Epithelial cell of proximal tubule (primary cell): ENCODE results near the gene SPRR2B. TPM values are rescaled to one million over a fixed set of nuclear protein-coding genes. Genes with fewer than 3 reads are reported as not detected.
"Not testable (repeated sequence)": the region's sequence is repeated elsewhere in the genome, so short reads cannot be mapped to it uniquely, and the experiment has no call there.

Experiments used
- DNase-seq: peaks from one replicate; pipeline ENCODE4 v3.0.0-alpha.2; 2011; ENCODE audit warnings: low read depth
- H3K4me3 ChIP-seq: 2 replicates; pipeline ENCODE4 v1.5.1; 2011; ENCODE audit warnings: low read depth, mild to moderate bottlenecking, low read length
- total RNA-seq: library from RNA; depleted of rRNA; stranded (reverse); fragments of >200 nt; gene quantifications from 2 replicates; pipeline ENCODE4 v1.2.3, GENCODE V29; 2015
- TF ChIP-seq, protein P1 (sequence below): conservative IDR thresholded peaks from 2 replicates; pipeline ENCODE4 v1.5.1; 2012; ENCODE audit warnings: low read depth, mild to moderate bottlenecking, low read length

SPRR2B gene
- total RNA-seq, 1 donor from 2014 or later: not detected

DNA sequence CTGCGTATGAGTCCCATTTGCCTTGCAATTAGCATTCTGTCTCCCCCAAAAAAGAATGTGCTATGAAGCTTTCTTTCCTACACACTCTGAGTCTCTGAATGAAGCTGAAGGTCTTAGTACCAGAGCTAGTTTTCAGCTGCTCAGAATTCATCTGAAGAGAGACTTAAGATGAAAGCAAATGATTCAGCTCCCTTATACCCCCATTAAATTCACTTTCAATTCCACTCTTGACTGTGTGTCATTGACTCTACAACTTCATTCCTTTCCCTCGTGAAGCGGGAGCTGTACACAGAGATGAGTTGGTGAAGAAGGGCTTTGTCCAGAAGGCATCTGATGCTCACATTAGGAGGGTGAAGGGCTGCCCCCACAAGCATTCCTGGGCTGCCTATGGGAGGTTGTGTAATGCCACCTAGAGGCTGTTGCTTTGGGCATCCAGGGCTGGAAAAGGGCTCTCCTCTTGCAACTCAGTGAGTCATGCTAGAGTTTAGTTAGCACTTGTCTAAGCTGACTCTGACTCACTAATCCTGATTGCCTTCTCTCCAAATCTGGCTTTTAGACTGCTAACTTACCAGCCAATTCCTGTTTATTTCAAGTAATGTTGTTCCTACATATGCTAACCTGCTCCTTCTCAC lies 38.6 kb downstream of the SPRR2B start:
- peak; percentile 46 for DNase-seq
- TF ChIP-seq, protein P1, sequence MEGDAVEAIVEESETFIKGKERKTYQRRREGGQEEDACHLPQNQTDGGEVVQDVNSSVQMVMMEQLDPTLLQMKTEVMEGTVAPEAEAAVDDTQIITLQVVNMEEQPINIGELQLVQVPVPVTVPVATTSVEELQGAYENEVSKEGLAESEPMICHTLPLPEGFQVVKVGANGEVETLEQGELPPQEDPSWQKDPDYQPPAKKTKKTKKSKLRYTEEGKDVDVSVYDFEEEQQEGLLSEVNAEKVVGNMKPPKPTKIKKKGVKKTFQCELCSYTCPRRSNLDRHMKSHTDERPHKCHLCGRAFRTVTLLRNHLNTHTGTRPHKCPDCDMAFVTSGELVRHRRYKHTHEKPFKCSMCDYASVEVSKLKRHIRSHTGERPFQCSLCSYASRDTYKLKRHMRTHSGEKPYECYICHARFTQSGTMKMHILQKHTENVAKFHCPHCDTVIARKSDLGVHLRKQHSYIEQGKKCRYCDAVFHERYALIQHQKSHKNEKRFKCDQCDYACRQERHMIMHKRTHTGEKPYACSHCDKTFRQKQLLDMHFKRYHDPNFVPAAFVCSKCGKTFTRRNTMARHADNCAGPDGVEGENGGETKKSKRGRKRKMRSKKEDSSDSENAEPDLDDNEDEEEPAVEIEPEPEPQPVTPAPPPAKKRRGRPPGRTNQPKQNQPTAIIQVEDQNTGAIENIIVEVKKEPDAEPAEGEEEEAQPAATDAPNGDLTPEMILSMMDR: peak; percentile 64

DNA sequence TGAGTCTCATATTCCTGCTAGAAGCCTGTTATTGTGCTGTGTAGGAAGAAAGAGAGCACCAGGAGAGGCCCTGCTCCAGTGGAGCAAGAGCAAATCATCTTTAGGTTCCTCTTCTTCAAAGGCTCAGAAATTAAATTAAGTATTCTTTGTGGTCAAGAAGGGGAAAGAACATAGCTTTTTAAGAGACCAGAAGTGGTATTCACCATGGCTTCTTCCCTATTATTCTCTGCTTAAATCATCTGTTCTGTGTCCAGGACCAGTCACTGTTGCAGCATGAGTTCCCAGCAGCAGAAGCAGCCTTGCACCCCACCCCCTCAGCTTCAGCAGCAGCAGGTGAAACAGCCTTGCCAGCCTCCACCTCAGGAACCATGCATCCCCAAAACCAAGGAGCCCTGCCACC lies 39.3 kb downstream of the SPRR2B start:
- H3K4me3 ChIP-seq: no peak overlapping the region
- DNase-seq: no peak
- TF ChIP-seq, protein P1: no peak

More for the DNA sequence above, 38.6 kb downstream of the SPRR2B start:
- H3K4me3 ChIP-seq: no peak overlapping the region

DNA sequence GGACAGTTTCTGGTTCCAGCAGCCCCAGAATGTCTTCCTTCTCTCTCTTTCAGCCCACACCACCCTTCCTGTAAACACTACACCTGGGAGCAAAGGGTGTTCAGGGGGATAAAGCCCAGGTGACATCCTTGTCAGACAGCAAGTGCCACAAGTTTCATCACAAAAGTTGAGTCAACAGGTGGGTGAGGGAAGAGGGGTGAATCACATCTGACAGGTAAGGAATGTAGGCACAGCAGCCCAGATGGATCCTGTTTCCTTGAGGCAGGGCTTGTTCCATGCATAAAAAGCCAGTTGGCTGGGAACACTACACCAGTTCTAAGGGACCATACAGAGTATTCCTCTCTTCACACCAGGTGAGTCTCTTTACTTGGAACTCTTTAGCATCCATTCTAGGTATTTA lies 40.5 kb downstream of the SPRR2B start, which contains the start of gene SPRR1B:
Gene SPRR1B, plus strand, starts transcription at position 309 of the 400 bp plus-strand sequence. CDS start 1,143 bp downstream, outside the sequence.
- no peak for DNase-seq
- no peak within 1 kb of the TSS for H3K4me3 ChIP-seq

DNA sequence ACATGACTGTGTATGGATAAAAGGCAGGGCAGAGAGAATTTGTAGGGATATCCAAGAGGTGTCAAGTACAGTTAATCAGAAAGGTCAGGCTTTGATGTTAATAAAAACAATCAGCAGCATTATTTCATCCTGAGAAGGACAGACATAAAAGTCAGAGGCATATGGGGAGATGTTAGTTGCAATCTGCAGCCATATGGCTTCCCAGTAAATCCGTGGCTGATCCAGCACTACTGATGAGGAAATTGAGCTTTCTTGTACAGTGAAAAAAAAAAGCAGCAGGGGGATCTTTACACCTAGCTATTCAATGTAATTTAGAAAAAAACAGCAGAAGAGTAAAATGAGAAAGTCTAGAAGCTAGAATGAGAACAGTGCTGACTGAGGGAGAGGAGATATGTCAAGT lies 42.6 kb downstream of the SPRR2B start:
- TF ChIP-seq, protein P1: no peak
- DNase-seq: no peak
- no peak overlapping the region for H3K4me3 ChIP-seq

More for the DNA sequence above, 40.5 kb downstream of the SPRR2B start, which contains the start of gene SPRR1B:
- TF ChIP-seq, protein P1: no peak

DNA sequence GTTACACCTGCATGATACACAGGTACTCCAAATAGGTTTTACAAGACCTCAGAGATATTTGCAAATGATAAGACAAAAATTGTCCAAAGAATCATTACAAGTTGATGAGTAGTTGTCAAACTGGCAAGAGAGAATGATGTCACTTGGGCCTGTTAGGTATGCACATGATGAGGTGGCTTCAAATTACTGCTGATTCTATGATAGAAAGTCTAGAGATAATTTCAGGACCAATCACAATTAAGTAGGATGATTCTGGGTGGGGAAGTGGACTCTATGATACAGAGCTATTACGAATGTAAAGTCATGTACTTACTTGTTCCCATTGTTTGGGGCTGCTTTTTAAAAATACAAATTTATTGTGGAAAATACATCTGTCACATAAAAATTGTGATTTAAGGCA lies 45.6 kb downstream of the SPRR2B start:
- DNase-seq: no peak
- TF ChIP-seq, protein P1: no peak
- H3K4me3 ChIP-seq: no peak overlapping the region

DNA sequence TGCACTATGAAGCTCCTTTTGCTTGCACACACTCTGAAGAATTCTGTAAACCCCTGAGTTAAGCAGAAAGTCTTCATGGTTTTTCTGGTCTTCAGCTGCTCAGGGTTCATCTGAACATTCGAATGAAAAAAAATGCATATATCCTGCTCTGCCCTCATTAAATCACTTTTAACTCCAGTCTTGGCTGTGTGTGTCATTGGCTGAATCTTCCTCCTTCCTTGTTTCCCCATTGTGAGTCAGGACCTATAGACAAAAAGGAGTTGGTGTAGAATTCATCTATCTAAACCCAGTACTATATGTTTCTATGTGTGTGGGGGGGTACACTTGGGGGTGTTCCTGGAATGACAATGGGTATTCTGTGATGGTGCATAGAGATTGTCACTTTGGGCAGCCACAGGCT lies 47.0 kb downstream of the SPRR2B start:
- H3K4me3 ChIP-seq: no peak overlapping the region
- DNase-seq: no peak
- TF ChIP-seq, protein P1: no peak

DNA sequence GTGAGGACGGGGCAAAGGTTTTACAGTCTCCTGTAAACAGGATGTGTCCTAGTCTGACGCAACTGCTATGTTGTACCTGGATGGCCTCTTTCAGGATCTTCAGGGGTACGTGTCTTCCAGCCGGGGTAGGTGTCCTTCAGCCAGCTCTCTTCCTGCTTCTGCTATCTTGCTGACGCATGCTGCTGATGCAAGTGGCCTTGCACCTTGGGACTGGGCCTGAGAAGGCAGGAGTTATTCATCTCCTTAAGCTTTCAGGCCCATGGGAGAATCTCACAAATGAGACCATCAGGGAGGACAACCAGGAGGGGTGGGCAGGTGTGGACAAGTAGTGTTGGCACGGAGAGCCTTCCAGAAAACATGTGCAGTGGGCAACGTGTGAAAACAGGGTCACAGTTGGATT lies 48.3 kb downstream of the SPRR2B start:
- TF ChIP-seq, protein P1: no peak
- no peak for DNase-seq
- no peak overlapping the region for H3K4me3 ChIP-seq

DNA sequence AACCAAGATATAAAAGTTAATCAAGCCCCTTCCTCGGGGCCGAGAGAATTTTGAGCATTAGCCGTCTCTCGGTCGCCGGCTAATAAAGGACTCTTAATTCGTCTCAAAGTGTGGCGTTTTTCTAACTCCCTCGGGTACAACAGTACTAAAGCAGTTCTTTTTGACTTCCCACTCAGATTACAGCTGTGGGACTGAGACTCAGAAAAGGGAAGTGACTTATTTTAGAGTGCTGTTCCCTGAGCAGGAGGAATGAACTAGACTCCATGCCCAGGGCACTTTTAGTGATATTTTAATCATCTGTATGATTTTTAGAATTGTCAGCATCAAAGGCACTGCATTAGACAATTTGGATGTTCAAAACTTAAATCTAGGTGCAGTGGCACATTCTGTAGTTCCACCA lies 49.1 kb downstream of the SPRR2B start:
- not testable (repeated sequence) for H3K4me3 ChIP-seq, DNase-seq

DNA sequence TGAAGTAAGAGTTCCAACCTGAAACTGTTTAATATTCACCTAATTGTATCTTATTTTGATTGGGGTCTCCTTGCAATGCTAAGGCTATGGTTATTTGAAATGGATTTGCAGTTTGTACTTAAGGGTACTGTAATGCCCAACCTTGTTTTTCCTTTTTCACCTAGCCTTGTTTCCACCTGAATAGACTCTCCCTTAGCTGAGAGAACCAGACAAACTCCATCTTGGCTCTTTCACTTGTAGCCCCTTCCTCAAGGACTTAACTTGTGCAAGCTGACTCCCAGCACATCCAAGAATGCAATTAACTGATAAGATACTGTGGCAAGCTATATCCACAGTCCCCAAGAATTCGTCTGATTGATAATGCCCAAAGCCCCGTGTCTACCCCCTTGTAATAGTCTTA lies 49.6 kb downstream of the SPRR2B start:
- not testable (repeated sequence) for DNase-seq, H3K4me3 ChIP-seq
